Brain microvascular endothelial cell (primary cell): Measurements from ENCODE around the gene GIPC3.
"Not testable (repeated sequence)": the region's sequence is repeated elsewhere in the genome, so short reads cannot be mapped to it uniquely, and the experiment has no call there.

Experiments used
- DNase-seq: peaks from one replicate; pipeline ENCODE4 v3.0.0-alpha.2; 2020
- H3K27ac ChIP-seq: fragments of 250-450 bp; sonication (Bioruptor Pico); 2 replicates; pipeline ENCODE4 v1.5.1; 2020; ENCODE audit warnings: mild to moderate bottlenecking, moderate library complexity
- H3K27me3 ChIP-seq: fragments of 250-450 bp; sonication (Bioruptor Pico); replicated peaks from 2 replicates; pipeline ENCODE4 v1.5.1; 2020; ENCODE audit warnings: mild to moderate bottlenecking
- H3K36me3 ChIP-seq: fragments of 250-450 bp; sonication (Bioruptor Pico); replicated peaks from 2 replicates; pipeline ENCODE4 v1.5.1; 2020; ENCODE audit warnings: mild to moderate bottlenecking
- H3K4me3 ChIP-seq: 2 replicates; pipeline ENCODE4 v1.5.1; 2011; ENCODE audit warnings: low read depth, mild to moderate bottlenecking, control low read depth, low read length, moderate library complexity
- CTCF ChIP-seq: IDR thresholded peaks from 2 replicates; pipeline ENCODE4 v1.5.1; 2011; ENCODE audit warnings: low read depth, mild to moderate bottlenecking, moderate library complexity, low read length, control low read depth, inconsistent platforms; ENCODE audit errors: missing control alignments
- in situ Hi-C: cut with HindIII; loops from 2 replicates; pipeline ENCODE4 v1.10.0; 2017; ENCODE audit warnings: low sequenced_read_pairs, low pct_ligation_motif_present

The GIPC3 gene

GRCh38 chr19:3577723-3578344, 7.4 kb upstream of the GIPC3 start:
- no peak overlapping the region for H3K27ac ChIP-seq
- H3K27me3 ChIP-seq = no peaks in the 10 kb centered on the region
- TF ChIP-seq CTCF = no peak
- no peak for DNase-seq
- no peak overlapping the region for H3K4me3 ChIP-seq
- in situ Hi-C loops = no loop called here
- peaks cover 14% of the 10 kb centered on the region for H3K36me3 ChIP-seq

DNA sequence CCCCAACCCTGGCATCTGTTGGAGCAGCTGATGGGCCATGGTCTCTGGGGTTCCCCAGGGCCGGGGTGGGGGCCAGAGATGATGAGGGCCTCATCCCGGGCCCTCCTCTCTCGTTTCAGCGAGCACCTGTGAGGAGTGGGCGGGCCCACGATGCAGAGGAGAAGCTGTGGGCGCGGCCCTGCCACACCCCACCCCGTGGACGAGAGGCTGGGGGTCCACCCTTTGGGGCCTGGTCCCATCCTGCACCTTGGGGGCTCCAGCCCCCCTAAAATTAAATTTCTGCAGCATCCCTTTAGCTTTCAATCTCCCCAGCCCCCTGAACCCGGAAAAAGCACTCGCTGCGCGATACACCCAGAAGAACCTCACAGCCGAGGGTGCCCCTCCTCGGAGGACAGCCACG, 6.9 kb upstream of the GIPC3 start:
- in situ Hi-C loops = no loop called here
- Histone ChIP-seq H3K36me3 (peaks cover 14% of the 10 kb centered on the region), H3K27ac (no peak overlapping the region), H3K27me3 (no peaks in the 10 kb centered on the region), H3K4me3 (no peak overlapping the region)
- no peak for DNase-seq
- no peak for TF ChIP-seq CTCF

GRCh38 chr19:3580156-3580934, 4.9 kb upstream of the GIPC3 start:
- H3K27ac ChIP-seq = peak overlapping the region; percentile 73
- H3K36me3 ChIP-seq = peaks cover 9% of the 10 kb centered on the region
- in situ Hi-C loops = no loop called here
- no peak overlapping the region for H3K4me3 ChIP-seq
- no peaks in the 10 kb centered on the region for H3K27me3 ChIP-seq
- peak; percentile 94 for DNase-seq
- no peak for TF ChIP-seq CTCF

GRCh38 chr19:3581792-3582191, 3.5 kb upstream of the GIPC3 start:
- DNase-seq, H3K27ac ChIP-seq, H3K27me3 ChIP-seq, H3K36me3 ChIP-seq, H3K4me3 ChIP-seq, in situ Hi-C loops: not testable (repeated sequence)

GRCh38 chr19:3584036-3584802, 1.1 kb upstream of the GIPC3 start:
- H3K27ac ChIP-seq, in situ Hi-C loops, H3K27me3 ChIP-seq, DNase-seq, H3K4me3 ChIP-seq, H3K36me3 ChIP-seq: not testable (repeated sequence)

- Histone ChIP-seq H3K27ac (no peak overlapping the region), H3K36me3 (no peaks in the 10 kb centered on the region), H3K4me3 (peak overlapping the region; percentile 45), H3K27me3 (no peaks in the 10 kb centered on the region)
- TF ChIP-seq CTCF = peak; percentile 79
- in situ Hi-C loops = no loop called here
- DNase-seq = no peak
Measured at GRCh38 chr19:3586127-3586626, 899 bp downstream of the GIPC3 start.
